NCI-H2107 (cell line): ENCODE measurements around the gene H2AZ2.
A peak's percentile ranks its signal among the peaks of the same experiment; 100 is the strongest.
"Not testable (repeated sequence)": the region's sequence is repeated elsewhere in the genome, so short reads cannot be mapped to it uniquely, and the experiment has no call there.

Experiments used
- DNase-seq: peaks from one replicate; lab custom pipeline; 2025; lab: John Stamatoyannopoulos, UW

Gene H2AZ2

GRCh38 chr7:44814919-44815318 lies 33.0 kb downstream of the H2AZ2 start:
- DNase-seq = no peak

- no peak for DNase-seq
Measured at GRCh38 chr7:44811571-44811970, 36.3 kb downstream of the H2AZ2 start.

- DNase-seq = no peak
Measured at GRCh38 chr7:44811093-44811492, 36.8 kb downstream of the H2AZ2 start.

GRCh38 chr7:44808914-44809393 lies 38.9 kb downstream of the H2AZ2 start:
- no peak for DNase-seq

- DNase-seq = no peak
Measured at GRCh38 chr7:44805950-44806349, 41.9 kb downstream of the H2AZ2 start.

GRCh38 chr7:44803828-44804519 lies 43.9 kb downstream of the H2AZ2 start:
- DNase-seq = not testable (repeated sequence)

- no peak for DNase-seq
Measured at GRCh38 chr7:44802418-44803025, 45.4 kb downstream of the H2AZ2 start.

- DNase-seq = no peak
Measured at GRCh38 chr7:44801890-44802289, 46.0 kb downstream of the H2AZ2 start.

- DNase-seq = no peak
Measured at GRCh38 chr7:44799939-44800338, 47.9 kb downstream of the H2AZ2 start.

GRCh38 chr7:44798649-44799305 lies 49.1 kb downstream of the H2AZ2 start:
- DNase-seq = no peak

GRCh38 chr7:44797329-44798258 lies 50.3 kb downstream of the H2AZ2 start:
- DNase-seq = peak; percentile 73

GRCh38 chr7:44796504-44797328 lies 51.2 kb downstream of the H2AZ2 start, which contains the start of gene PPIA:
Gene PPIA, plus strand, starts transcription at chr7:44796681. Its CDS starts 44 bp downstream, at chr7:44796725.
- peak; percentile 96 for DNase-seq

GRCh38 chr7:44796034-44796503 lies 51.8 kb downstream of the H2AZ2 start:
- no peak for DNase-seq

- DNase-seq = no peak
Measured at GRCh38 chr7:44794331-44794730, 53.6 kb downstream of the H2AZ2 start.

GRCh38 chr7:44793919-44794318 lies 54.0 kb downstream of the H2AZ2 start:
- DNase-seq = no peak

GRCh38 chr7:44791278-44792219 lies 56.3 kb downstream of the H2AZ2 start:
- DNase-seq = no peak

- DNase-seq = no peak
Measured at GRCh38 chr7:44789990-44790389, 57.9 kb downstream of the H2AZ2 start.

GRCh38 chr7:44787762-44788161 lies 60.1 kb downstream of the H2AZ2 start:
- DNase-seq = no peak

GRCh38 chr7:44787041-44787440 lies 60.8 kb downstream of the H2AZ2 start:
- DNase-seq = no peak

GRCh38 chr7:44785218-44785617 lies 62.7 kb downstream of the H2AZ2 start:
- not testable (repeated sequence) for DNase-seq
